ENCODE measurements around the gene C1QA. TPM values are rescaled to one million over a fixed set of nuclear protein-coding genes. Genes with fewer than 3 reads are reported as not detected.

C1QA gene, protein sequence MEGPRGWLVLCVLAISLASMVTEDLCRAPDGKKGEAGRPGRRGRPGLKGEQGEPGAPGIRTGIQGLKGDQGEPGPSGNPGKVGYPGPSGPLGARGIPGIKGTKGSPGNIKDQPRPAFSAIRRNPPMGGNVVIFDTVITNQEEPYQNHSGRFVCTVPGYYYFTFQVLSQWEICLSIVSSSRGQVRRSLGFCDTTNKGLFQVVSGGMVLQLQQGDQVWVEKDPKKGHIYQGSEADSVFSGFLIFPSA
- total RNA-seq: 100 to 1,000 TPM in 1 of 4 donors, 10 to 100 TPM in 3; 38.9 to 120 (median 65.3) TPM

DNA sequence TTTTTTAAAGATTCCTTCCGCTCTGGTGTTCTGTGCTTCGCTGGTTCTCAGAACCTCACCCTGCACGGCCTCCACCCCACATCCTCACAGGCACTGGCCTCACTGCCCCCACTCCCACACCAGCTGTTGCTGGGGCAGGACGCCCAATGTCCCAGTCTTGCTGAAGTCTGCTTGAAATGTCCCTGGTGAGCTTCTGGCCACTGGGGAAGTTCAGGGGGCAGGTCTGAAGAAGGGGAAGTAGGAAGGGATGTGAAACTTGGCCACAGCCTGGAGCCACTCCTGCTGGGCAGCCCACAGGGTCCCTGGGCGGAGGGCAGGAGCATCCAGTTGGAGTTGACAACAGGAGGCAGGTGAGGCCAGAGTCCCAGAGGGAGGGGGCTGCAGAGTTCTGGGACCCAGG, at the start of gene C1QA:
Gene C1QA (plus strand): TSS at position 276 of the 400 bp plus-strand sequence. CDS start 989 bp downstream, outside the sequence.
- Histone ChIP-seq H3K4me1 (no peaks in the 10 kb centered on the region), H3K27ac (no peak within 1 kb of the TSS), H3K4me3 (replicated peaks in 1 of 3) (no peak within 1 kb of the TSS), H3K27me3 (no peaks in the 10 kb centered on the region), H3K36me3 (no peaks in the 10 kb centered on the region), H3K9me3 (no peaks in the 10 kb centered on the region)
- no peak for DNase-seq
- TF ChIP-seq, protein P1, sequence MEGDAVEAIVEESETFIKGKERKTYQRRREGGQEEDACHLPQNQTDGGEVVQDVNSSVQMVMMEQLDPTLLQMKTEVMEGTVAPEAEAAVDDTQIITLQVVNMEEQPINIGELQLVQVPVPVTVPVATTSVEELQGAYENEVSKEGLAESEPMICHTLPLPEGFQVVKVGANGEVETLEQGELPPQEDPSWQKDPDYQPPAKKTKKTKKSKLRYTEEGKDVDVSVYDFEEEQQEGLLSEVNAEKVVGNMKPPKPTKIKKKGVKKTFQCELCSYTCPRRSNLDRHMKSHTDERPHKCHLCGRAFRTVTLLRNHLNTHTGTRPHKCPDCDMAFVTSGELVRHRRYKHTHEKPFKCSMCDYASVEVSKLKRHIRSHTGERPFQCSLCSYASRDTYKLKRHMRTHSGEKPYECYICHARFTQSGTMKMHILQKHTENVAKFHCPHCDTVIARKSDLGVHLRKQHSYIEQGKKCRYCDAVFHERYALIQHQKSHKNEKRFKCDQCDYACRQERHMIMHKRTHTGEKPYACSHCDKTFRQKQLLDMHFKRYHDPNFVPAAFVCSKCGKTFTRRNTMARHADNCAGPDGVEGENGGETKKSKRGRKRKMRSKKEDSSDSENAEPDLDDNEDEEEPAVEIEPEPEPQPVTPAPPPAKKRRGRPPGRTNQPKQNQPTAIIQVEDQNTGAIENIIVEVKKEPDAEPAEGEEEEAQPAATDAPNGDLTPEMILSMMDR (IDR thresholded peaks at IDR 0.05): no peak
- TF ChIP-seq POLR2A (IDR thresholded peaks at IDR 0.05): no peak
- intact Hi-C loops (cut with DNase I): no loop called here
- WGBS, 2 donors: 50 to 78% methylated on average over 5 of the region's 5 CpGs

DNA sequence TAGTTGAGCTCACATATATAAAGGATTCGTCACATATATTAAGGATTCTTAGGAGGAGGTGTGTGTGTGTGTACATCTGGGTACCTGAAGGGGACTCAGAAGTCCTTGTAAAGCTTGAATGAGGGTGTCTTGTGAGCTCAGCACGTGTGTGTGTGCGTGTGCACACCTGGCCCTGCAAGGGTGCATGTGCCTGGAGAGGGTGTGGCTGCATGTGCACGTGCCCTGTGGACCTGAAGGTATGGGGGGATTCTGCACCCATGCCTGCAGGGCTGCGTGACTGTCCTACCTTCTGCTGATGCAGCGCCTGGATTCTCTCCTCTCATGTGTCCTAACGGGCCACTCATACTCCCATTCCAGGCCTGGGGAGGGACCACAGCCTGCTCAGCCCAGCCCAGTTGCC, 49.2 kb upstream of the C1QA start:
- Histone ChIP-seq H3K4me3 (replicated peaks in 1 of 3) (no peak overlapping the region), H3K27ac (no peak overlapping the region), H3K9me3 (no peaks in the 10 kb centered on the region), H3K36me3 (no peaks in the 10 kb centered on the region), H3K27me3 (no peaks in the 10 kb centered on the region), H3K4me1 (no peaks in the 10 kb centered on the region)
- intact Hi-C loops (cut with DNase I): no loop called here
- TF ChIP-seq POLR2A (IDR thresholded peaks at IDR 0.05): no peak
- TF ChIP-seq, protein P1 (IDR thresholded peaks at IDR 0.05): no peak
- WGBS, 2 donors: 81 to 85% methylated on average over 6 to 7 of the region's 7 CpGs
- DNase-seq: no peak

DNA sequence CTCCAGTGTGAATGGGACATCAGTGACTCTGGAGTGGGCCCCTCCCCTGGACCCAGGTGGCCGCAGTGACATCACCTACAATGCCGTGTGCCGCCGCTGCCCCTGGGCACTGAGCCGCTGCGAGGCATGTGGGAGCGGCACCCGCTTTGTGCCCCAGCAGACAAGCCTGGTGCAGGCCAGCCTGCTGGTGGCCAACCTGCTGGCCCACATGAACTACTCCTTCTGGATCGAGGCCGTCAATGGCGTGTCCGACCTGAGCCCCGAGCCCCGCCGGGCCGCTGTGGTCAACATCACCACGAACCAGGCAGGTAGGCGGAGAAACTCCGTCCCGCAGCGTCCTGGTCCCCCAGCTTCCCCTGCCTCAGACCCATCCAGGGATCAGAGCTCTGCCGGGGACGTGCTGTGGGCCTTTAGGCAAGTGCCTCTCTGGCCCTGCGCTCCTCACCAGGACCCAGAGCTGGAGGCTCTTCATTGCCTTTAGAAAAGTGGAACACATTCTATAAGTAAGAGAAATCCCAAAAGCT, 47.5 kb upstream of the C1QA start:
- Histone ChIP-seq H3K27ac (no peak overlapping the region), H3K4me3 (replicated peaks in 1 of 3) (no peak overlapping the region), H3K27me3 (no peaks in the 10 kb centered on the region), H3K9me3 (no peaks in the 10 kb centered on the region), H3K4me1 (no peaks in the 10 kb centered on the region), H3K36me3 (no peaks in the 10 kb centered on the region)
- intact Hi-C loops (cut with DNase I): no loop called here
- TF ChIP-seq POLR2A (IDR thresholded peaks at IDR 0.05): no peak
- TF ChIP-seq, protein P1 (IDR thresholded peaks at IDR 0.05): no peak
- 73 to 86% methylated on average over 8 to 11 of the region's 24 CpGs for WGBS, 2 donors
- DNase-seq: no peak

GRCh38 chr1:22591576-22591975, 44.9 kb upstream of the C1QA start:
- H3K27ac ChIP-seq: no peak overlapping the region
- DNase-seq: no peak
- H3K27me3 ChIP-seq: no peaks in the 10 kb centered on the region
- H3K4me1 ChIP-seq: no peaks in the 10 kb centered on the region
- H3K36me3 ChIP-seq: no peaks in the 10 kb centered on the region
- WGBS, 2 donors: 68 to 79% methylated on average over 8 of the region's 8 CpGs
- TF ChIP-seq, protein P1 (IDR thresholded peaks at IDR 0.05): no peak
- no peak for TF ChIP-seq POLR2A (IDR thresholded peaks at IDR 0.05)
- H3K9me3 ChIP-seq: no peaks in the 10 kb centered on the region
- intact Hi-C loops (cut with DNase I): no loop called here
- no peak overlapping the region for H3K4me3 ChIP-seq (replicated peaks in 1 of 3)

DNA sequence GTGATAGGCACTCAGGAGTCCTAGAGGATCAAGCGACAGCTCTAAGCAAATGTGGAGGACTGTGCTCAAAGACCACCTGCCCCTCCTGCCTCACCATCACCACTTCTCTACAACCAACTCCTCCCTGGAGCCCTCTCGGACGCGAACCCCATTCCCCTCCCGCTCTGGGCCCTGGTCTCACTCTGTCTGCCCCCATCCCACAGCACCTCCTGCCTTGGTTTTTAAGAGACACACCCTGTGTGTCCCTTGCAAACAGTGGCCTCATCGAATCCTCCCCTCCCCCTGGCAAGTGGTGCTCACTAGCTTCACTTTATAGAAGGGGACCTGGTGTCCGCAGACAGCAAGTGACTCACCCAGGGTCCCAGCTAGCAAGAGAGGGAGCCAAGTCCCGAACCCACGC, 44.4 kb upstream of the C1QA start:
- Histone ChIP-seq H3K4me3 (replicated peaks in 1 of 3) (no peak overlapping the region), H3K9me3 (no peaks in the 10 kb centered on the region), H3K36me3 (no peaks in the 10 kb centered on the region), H3K27me3 (no peaks in the 10 kb centered on the region), H3K4me1 (no peaks in the 10 kb centered on the region), H3K27ac (no peak overlapping the region)
- no peak for DNase-seq
- intact Hi-C loops (cut with DNase I): no loop called here
- TF ChIP-seq POLR2A (IDR thresholded peaks at IDR 0.05): no peak
- WGBS, 2 donors: 85% methylated on average over 9 of the region's 9 CpGs
